ENCODE measurements around the gene SACS.

Gene SACS

DNA sequence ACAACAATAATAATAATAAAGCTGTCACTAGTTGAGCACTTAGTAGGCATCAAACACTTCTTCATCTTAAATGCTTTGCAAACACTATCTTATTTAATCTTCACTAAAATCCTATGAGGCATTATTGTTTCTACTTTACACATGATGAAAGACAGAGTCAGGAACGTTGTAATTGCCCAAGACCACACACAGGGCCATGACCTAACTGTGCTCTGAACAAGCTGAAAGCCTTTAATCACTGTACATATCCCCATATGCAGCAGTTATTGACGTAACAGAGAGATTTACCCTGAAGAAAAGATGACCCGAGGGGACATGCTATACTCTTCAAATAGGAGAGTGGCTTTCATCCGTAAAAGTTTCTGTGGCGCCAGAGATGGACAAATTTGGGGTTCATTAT, 53.0 kb downstream of the SACS start:
- TF ChIP-seq, protein P1, sequence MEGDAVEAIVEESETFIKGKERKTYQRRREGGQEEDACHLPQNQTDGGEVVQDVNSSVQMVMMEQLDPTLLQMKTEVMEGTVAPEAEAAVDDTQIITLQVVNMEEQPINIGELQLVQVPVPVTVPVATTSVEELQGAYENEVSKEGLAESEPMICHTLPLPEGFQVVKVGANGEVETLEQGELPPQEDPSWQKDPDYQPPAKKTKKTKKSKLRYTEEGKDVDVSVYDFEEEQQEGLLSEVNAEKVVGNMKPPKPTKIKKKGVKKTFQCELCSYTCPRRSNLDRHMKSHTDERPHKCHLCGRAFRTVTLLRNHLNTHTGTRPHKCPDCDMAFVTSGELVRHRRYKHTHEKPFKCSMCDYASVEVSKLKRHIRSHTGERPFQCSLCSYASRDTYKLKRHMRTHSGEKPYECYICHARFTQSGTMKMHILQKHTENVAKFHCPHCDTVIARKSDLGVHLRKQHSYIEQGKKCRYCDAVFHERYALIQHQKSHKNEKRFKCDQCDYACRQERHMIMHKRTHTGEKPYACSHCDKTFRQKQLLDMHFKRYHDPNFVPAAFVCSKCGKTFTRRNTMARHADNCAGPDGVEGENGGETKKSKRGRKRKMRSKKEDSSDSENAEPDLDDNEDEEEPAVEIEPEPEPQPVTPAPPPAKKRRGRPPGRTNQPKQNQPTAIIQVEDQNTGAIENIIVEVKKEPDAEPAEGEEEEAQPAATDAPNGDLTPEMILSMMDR (IDR thresholded peaks at IDR 0.05; ENCODE audit: low read length) = no peak
- TF ChIP-seq EZH2 (IDR thresholded peaks at IDR 0.05; ENCODE audit: borderline replicate concordance, low read length) = no peak
- H3K4me3 ChIP-seq (ENCODE audit: low read depth, low read length, poor library complexity, severe bottlenecking) = no peak overlapping the region
- no peaks in the 10 kb centered on the region for H3K36me3 ChIP-seq (ENCODE audit: insufficient read depth, low read length)
- no peaks in the 10 kb centered on the region for H3K4me1 ChIP-seq (ENCODE audit: insufficient read depth, low read length, severe bottlenecking)
- H3F3A ChIP-seq (ENCODE audit: insufficient read depth, low read length) = no peaks in the 10 kb centered on the region
- no peak overlapping the region for H3K4me2 ChIP-seq (ENCODE audit: low read length)
- H3K27me3 ChIP-seq (ENCODE audit: insufficient read depth, low read length) = no peaks in the 10 kb centered on the region; the same call in 1 of the 2 replicates
- no peaks in the 10 kb centered on the region for H3K9me2 ChIP-seq (ENCODE audit: low read depth, low read length)
- no peak overlapping the region for H2AFZ ChIP-seq (ENCODE audit: low read length)
- H3K27ac ChIP-seq (ENCODE audit: low read depth, low read length, poor library complexity, severe bottlenecking) = no peak overlapping the region
- no peaks in the 10 kb centered on the region for H3K9me3 ChIP-seq (ENCODE audit: low read length)
- H3K79me2 ChIP-seq (ENCODE audit: insufficient read depth, low read length) = no peaks in the 10 kb centered on the region
- H3K9ac ChIP-seq (ENCODE audit: low read length) = no peak overlapping the region
- no peaks in the 10 kb centered on the region for H4K20me1 ChIP-seq (ENCODE audit: insufficient read depth, low read length)

- Histone ChIP-seq H4K20me1 (ENCODE audit: insufficient read depth, low read length) (no peaks in the 10 kb centered on the region), H3K4me1 (ENCODE audit: insufficient read depth, low read length, severe bottlenecking) (peaks cover 14% of the 10 kb centered on the region), H3K4me3 (ENCODE audit: low read depth, low read length, poor library complexity, severe bottlenecking) (no peak overlapping the region), H3K4me2 (ENCODE audit: low read length) (no peak overlapping the region), H2AFZ (ENCODE audit: low read length) (no peak overlapping the region), H3K79me2 (ENCODE audit: insufficient read depth, low read length) (no peaks in the 10 kb centered on the region), H3F3A (ENCODE audit: insufficient read depth, low read length) (no peaks in the 10 kb centered on the region), H3K36me3 (ENCODE audit: insufficient read depth, low read length) (no peaks in the 10 kb centered on the region), H3K9me3 (ENCODE audit: low read length) (no peaks in the 10 kb centered on the region), H3K9me2 (ENCODE audit: low read depth, low read length) (no peaks in the 10 kb centered on the region), H3K9ac (ENCODE audit: low read length) (no peak overlapping the region), H3K27ac (ENCODE audit: low read depth, low read length, poor library complexity, severe bottlenecking) (no peak overlapping the region), H3K27me3 (ENCODE audit: insufficient read depth, low read length) (no peaks in the 10 kb centered on the region; the same call in 1 of the 2 replicates)
- no peak for TF ChIP-seq EZH2 (IDR thresholded peaks at IDR 0.05; ENCODE audit: borderline replicate concordance, low read length)
- TF ChIP-seq, protein P1 (IDR thresholded peaks at IDR 0.05; ENCODE audit: low read length) = no peak
These were observed 55.4 kb downstream of the SACS start for GRCh38 chr13:23377983-23378632.

GRCh38 chr13:23377579-23377978, 55.9 kb downstream of the SACS start:
- Histone ChIP-seq H3K27ac (ENCODE audit: low read depth, low read length, poor library complexity, severe bottlenecking) (no peak overlapping the region), H3K9me3 (ENCODE audit: low read length) (no peaks in the 10 kb centered on the region), H3K36me3 (ENCODE audit: insufficient read depth, low read length) (peaks cover 5% of the 10 kb centered on the region; the same call in 1 of the 2 replicates), H3K9me2 (ENCODE audit: low read depth, low read length) (no peaks in the 10 kb centered on the region), H3K27me3 (ENCODE audit: insufficient read depth, low read length) (no peaks in the 10 kb centered on the region; the same call in 1 of the 2 replicates), H3K4me1 (ENCODE audit: insufficient read depth, low read length, severe bottlenecking) (peaks cover 19% of the 10 kb centered on the region), H3K79me2 (ENCODE audit: insufficient read depth, low read length) (no peaks in the 10 kb centered on the region), H3K4me2 (ENCODE audit: low read length) (no peak overlapping the region), H4K20me1 (ENCODE audit: insufficient read depth, low read length) (no peaks in the 10 kb centered on the region), H3K9ac (ENCODE audit: low read length) (no peak overlapping the region), H3K4me3 (ENCODE audit: low read depth, low read length, poor library complexity, severe bottlenecking) (no peak overlapping the region), H3F3A (ENCODE audit: insufficient read depth, low read length) (no peaks in the 10 kb centered on the region), H2AFZ (ENCODE audit: low read length) (no peak overlapping the region)
- TF ChIP-seq, protein P1 (IDR thresholded peaks at IDR 0.05; ENCODE audit: low read length) = no peak
- TF ChIP-seq EZH2 (IDR thresholded peaks at IDR 0.05; ENCODE audit: borderline replicate concordance, low read length) = no peak

All from OCI-LY1 (cell line).